ENCODE data around the gene ITPK1.

The ITPK1 gene

GRCh38 chr14:92955381-92955780 is 160.3 kb downstream of the ITPK1 start:
- Histone ChIP-seq H3K27ac (ENCODE audit: low read length) (no peak overlapping the region), H3K9ac (ENCODE audit: low read length) (no peak overlapping the region), H3K4me2 (ENCODE audit: low read depth, low read length) (no peak overlapping the region), H3K9me2 (replicated peaks; ENCODE audit: insufficient read depth, low read length) (no peaks in the 10 kb centered on the region), H3K79me2 (ENCODE audit: low read length) (no peaks in the 10 kb centered on the region), H4K20me1 (ENCODE audit: insufficient read depth, low read length) (no peaks in the 10 kb centered on the region), H3K9me3 (replicated peaks; ENCODE audit: insufficient read depth, low read length) (no peaks in the 10 kb centered on the region), H3K27me3 (replicated peaks; ENCODE audit: insufficient read depth, low read length) (no peaks in the 10 kb centered on the region), H2AFZ (ENCODE audit: low read length) (no peak overlapping the region), H3K36me3 (replicated peaks; ENCODE audit: insufficient read depth, low read length) (no peaks in the 10 kb centered on the region), H3K4me3 (ENCODE audit: low read length) (no peak overlapping the region), H3F3A (ENCODE audit: insufficient read depth, low read length) (no peaks in the 10 kb centered on the region), H3K4me1 (ENCODE audit: low read length) (no peaks in the 10 kb centered on the region)
- no peak for TF ChIP-seq CTCF (IDR thresholded peaks at IDR 0.05; ENCODE audit: low read length)
- no peak for TF ChIP-seq EZH2 (optimal IDR thresholded peaks at IDR 0.05; ENCODE audit: low read depth, low read length)
- TF ChIP-seq EZH2phosphoT487 (IDR thresholded peaks at IDR 0.05; ENCODE audit: low read length) = no peak
- no peak for DNase-seq

- Histone ChIP-seq H3K4me2 (ENCODE audit: low read depth, low read length) (no peak overlapping the region), H3F3A (ENCODE audit: insufficient read depth, low read length) (no peaks in the 10 kb centered on the region), H3K27me3 (replicated peaks; ENCODE audit: insufficient read depth, low read length) (no peaks in the 10 kb centered on the region), H3K36me3 (replicated peaks; ENCODE audit: insufficient read depth, low read length) (no peaks in the 10 kb centered on the region), H3K27ac (ENCODE audit: low read length) (no peak overlapping the region), H3K9me3 (replicated peaks; ENCODE audit: insufficient read depth, low read length) (no peaks in the 10 kb centered on the region), H2AFZ (ENCODE audit: low read length) (no peak overlapping the region), H3K79me2 (ENCODE audit: low read length) (no peaks in the 10 kb centered on the region), H3K4me3 (ENCODE audit: low read length) (no peak overlapping the region), H4K20me1 (ENCODE audit: insufficient read depth, low read length) (no peaks in the 10 kb centered on the region), H3K4me1 (ENCODE audit: low read length) (no peaks in the 10 kb centered on the region), H3K9me2 (replicated peaks; ENCODE audit: insufficient read depth, low read length) (no peaks in the 10 kb centered on the region), H3K9ac (ENCODE audit: low read length) (no peak overlapping the region)
- no peak for DNase-seq
- TF ChIP-seq EZH2phosphoT487 (IDR thresholded peaks at IDR 0.05; ENCODE audit: low read length) (no peak), EZH2 (optimal IDR thresholded peaks at IDR 0.05; ENCODE audit: low read depth, low read length) (no peak), CTCF (IDR thresholded peaks at IDR 0.05; ENCODE audit: low read length) (no peak)
Measured at GRCh38 chr14:92954933-92955332, 160.8 kb downstream of the ITPK1 start.

GRCh38 chr14:92953526-92953925 is 162.2 kb downstream of the ITPK1 start:
- no peak for DNase-seq
- Histone ChIP-seq H2AFZ (ENCODE audit: low read length) (no peak overlapping the region), H3K36me3 (replicated peaks; ENCODE audit: insufficient read depth, low read length) (no peaks in the 10 kb centered on the region), H4K20me1 (ENCODE audit: insufficient read depth, low read length) (no peaks in the 10 kb centered on the region), H3K4me2 (ENCODE audit: low read depth, low read length) (no peak overlapping the region), H3K27me3 (replicated peaks; ENCODE audit: insufficient read depth, low read length) (no peaks in the 10 kb centered on the region), H3K4me1 (ENCODE audit: low read length) (no peaks in the 10 kb centered on the region), H3K9me3 (replicated peaks; ENCODE audit: insufficient read depth, low read length) (no peaks in the 10 kb centered on the region), H3K9ac (ENCODE audit: low read length) (no peak overlapping the region), H3K79me2 (ENCODE audit: low read length) (no peaks in the 10 kb centered on the region), H3K9me2 (replicated peaks; ENCODE audit: insufficient read depth, low read length) (no peaks in the 10 kb centered on the region), H3F3A (ENCODE audit: insufficient read depth, low read length) (no peaks in the 10 kb centered on the region), H3K27ac (ENCODE audit: low read length) (no peak overlapping the region), H3K4me3 (ENCODE audit: low read length) (no peak overlapping the region)
- TF ChIP-seq CTCF (IDR thresholded peaks at IDR 0.05; ENCODE audit: low read length) (no peak), EZH2 (optimal IDR thresholded peaks at IDR 0.05; ENCODE audit: low read depth, low read length) (no peak), EZH2phosphoT487 (IDR thresholded peaks at IDR 0.05; ENCODE audit: low read length) (no peak)
